Endothelial cell (in vitro differentiated cells): ENCODE results near the gene TRAF3IP1. TPM values are rescaled to one million over a fixed set of nuclear protein-coding genes. Genes with fewer than 3 reads are reported as not detected.
A peak's percentile ranks its signal among the peaks of the same experiment; 100 is the strongest.

Experiments used
- DNase-seq: peaks from one replicate; pipeline ENCODE4 v3.0.0; 2021; ENCODE audit warnings: low spot score
- H3K27ac Mint-ChIP-seq: one replicate; pipeline ENCODE4 v1.8.0; 2021; ENCODE audit warnings: mixed read lengths, inconsistent platforms; ENCODE audit not compliant: unreplicated experiment
- H3K27me3 Mint-ChIP-seq: one replicate; pipeline ENCODE4 v1.8.0; 2021; ENCODE audit warnings: mild to moderate bottlenecking, moderate library complexity, mixed read lengths, inconsistent platforms; ENCODE audit not compliant: unreplicated experiment
- H3K36me3 Mint-ChIP-seq: one replicate; pipeline ENCODE4 v1.8.0; 2021; ENCODE audit warnings: mild to moderate bottlenecking, low read depth, mixed read lengths, inconsistent platforms; ENCODE audit not compliant: unreplicated experiment
- H3K4me1 Mint-ChIP-seq: one replicate; pipeline ENCODE4 v1.8.0; 2021; ENCODE audit warnings: mild to moderate bottlenecking, mixed read lengths, inconsistent platforms; ENCODE audit not compliant: unreplicated experiment
- H3K4me3 Mint-ChIP-seq: one replicate; pipeline ENCODE4 v1.8.0; 2021; ENCODE audit warnings: mild to moderate bottlenecking, mixed read lengths, inconsistent platforms; ENCODE audit not compliant: unreplicated experiment
- H3K9me3 Mint-ChIP-seq: one replicate; pipeline ENCODE4 v1.8.0; 2021; ENCODE audit warnings: mixed read lengths, inconsistent platforms; ENCODE audit not compliant: unreplicated experiment
- total RNA-seq: library from RNA; stranded (reverse); fragmentation: NEBNext Ultra II Directional; extraction: Animal tissue kit (Norgen Biotek cat#: 25700); gene quantifications from one replicate; pipeline ENCODE4 v1.2.1, GENCODE V29; 2021; ENCODE audit not compliant: unreplicated experiment
- TF ChIP-seq, protein P1 (sequence below): fragments of 200-600 bp; sonication (generic); IDR thresholded peaks from one replicate; pipeline ENCODE4 v1.5.0; 2021; ENCODE audit warnings: antibody characterized with exemption; ENCODE audit not compliant: unreplicated experiment

The TRAF3IP1 gene
- total RNA-seq, 1 donor from 2014 or later, result 17.1 TPM

DNA sequence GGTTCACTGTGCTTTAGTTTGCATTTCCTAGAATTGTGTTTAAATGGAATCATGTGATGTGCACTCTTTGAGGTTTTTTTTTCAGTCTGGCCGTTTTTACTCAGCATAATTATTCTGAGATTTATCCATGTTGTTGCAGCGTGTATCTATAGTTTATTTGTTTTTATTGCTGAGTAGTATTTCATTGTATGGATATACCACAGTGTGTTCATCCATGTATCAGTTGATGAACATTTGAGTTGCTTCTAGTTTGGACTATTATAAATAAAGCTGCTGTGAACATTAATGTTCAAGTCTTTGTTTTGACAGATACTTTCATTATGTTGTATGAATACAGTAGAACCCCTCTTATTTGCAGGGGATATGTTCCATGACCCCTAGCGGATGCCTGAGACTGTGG, 39.1 kb downstream of the TRAF3IP1 start:
- TF ChIP-seq, protein P1, sequence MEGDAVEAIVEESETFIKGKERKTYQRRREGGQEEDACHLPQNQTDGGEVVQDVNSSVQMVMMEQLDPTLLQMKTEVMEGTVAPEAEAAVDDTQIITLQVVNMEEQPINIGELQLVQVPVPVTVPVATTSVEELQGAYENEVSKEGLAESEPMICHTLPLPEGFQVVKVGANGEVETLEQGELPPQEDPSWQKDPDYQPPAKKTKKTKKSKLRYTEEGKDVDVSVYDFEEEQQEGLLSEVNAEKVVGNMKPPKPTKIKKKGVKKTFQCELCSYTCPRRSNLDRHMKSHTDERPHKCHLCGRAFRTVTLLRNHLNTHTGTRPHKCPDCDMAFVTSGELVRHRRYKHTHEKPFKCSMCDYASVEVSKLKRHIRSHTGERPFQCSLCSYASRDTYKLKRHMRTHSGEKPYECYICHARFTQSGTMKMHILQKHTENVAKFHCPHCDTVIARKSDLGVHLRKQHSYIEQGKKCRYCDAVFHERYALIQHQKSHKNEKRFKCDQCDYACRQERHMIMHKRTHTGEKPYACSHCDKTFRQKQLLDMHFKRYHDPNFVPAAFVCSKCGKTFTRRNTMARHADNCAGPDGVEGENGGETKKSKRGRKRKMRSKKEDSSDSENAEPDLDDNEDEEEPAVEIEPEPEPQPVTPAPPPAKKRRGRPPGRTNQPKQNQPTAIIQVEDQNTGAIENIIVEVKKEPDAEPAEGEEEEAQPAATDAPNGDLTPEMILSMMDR, result no peak
- H3K36me3 Mint-ChIP-seq, result peaks cover 5% of the 10 kb centered on the region
- H3K27ac Mint-ChIP-seq, result no peak overlapping the region
- H3K27me3 Mint-ChIP-seq, result peaks cover 3% of the 10 kb centered on the region
- no peaks in the 10 kb centered on the region for H3K4me1 Mint-ChIP-seq
- no peak for DNase-seq
- no peaks in the 10 kb centered on the region for H3K9me3 Mint-ChIP-seq
- peak overlapping the region; percentile 42 for H3K4me3 Mint-ChIP-seq

DNA sequence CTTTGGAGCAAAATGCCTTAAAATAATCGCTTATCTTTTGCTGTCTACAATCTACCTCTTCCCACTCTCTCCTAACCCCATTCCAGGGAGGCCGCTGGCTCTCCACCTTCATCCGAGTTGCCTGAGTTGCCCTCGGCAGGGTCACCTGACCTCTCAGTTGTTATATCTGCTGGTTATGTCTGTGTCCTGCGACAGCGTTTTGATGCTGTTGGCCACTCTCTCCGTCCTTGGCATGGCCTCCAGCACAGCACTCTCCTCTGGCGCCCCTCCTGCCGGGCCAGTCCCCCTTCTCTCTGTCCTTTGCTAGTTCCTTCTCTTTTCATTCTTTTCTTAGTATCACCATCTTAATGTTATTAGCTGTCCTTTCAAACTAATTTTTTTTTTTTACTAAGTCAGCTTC, 41.6 kb downstream of the TRAF3IP1 start:
- TF ChIP-seq, protein P1, result no peak
- Mint-ChIP-seq H3K36me3 (no peaks in the 10 kb centered on the region), H3K4me1 (no peaks in the 10 kb centered on the region), H3K27me3 (peaks cover 3% of the 10 kb centered on the region), H3K4me3 (no peak overlapping the region), H3K27ac (no peak overlapping the region), H3K9me3 (no peaks in the 10 kb centered on the region)
- no peak for DNase-seq

DNA sequence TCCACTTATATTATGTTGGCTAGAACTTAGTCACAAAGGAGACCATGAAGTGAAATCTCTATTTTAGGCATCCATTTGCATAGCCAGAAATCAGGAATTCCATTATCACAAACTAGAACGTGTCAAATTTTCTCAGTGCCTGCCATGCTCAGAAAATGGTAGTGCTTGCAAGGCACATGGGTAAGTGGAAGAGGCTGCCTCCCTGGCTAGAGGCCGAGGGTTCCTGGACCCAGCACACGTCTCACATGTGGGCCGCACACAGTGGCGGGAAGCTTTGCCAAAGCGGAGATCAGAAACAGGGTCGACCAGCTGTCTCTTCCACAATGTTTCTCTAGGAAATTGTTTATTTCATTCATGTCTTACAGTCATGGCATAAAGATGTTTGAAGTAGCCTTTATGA, 42.3 kb downstream of the TRAF3IP1 start:
- Mint-ChIP-seq H3K9me3 (no peaks in the 10 kb centered on the region), H3K36me3 (no peaks in the 10 kb centered on the region), H3K4me1 (no peaks in the 10 kb centered on the region), H3K27me3 (peaks cover 2% of the 10 kb centered on the region), H3K27ac (no peak overlapping the region), H3K4me3 (no peak overlapping the region)
- TF ChIP-seq, protein P1, result no peak
- no peak for DNase-seq

DNA sequence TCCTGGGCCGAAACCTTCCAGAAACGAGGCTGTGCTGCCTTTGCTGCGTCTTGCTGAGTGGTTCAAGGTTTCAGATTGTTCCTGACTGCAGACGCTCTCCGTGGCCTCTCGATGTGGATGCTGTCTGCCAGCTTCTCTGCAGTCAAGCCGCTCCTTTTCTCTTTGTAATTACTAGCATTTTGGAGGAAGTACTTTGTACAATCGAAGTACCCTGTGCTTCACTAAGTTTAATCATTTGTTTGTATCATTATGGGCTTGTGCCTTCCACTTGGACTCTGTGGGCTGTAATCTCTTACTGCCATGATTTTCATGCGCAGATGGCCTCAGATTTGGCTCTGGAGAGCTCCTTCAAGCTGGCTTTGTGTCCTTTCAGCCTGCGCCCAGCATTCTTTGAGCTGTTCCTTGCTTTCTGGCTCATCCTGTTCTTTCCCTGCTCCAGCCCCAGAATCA, 49.3 kb downstream of the TRAF3IP1 start:
- no peak for DNase-seq
- Mint-ChIP-seq H3K4me3 (no peak overlapping the region), H3K27ac (no peak overlapping the region), H3K4me1 (peaks cover 3% of the 10 kb centered on the region), H3K9me3 (no peaks in the 10 kb centered on the region), H3K27me3 (no peaks in the 10 kb centered on the region), H3K36me3 (peaks cover 5% of the 10 kb centered on the region)
- TF ChIP-seq, protein P1, result no peak

DNA sequence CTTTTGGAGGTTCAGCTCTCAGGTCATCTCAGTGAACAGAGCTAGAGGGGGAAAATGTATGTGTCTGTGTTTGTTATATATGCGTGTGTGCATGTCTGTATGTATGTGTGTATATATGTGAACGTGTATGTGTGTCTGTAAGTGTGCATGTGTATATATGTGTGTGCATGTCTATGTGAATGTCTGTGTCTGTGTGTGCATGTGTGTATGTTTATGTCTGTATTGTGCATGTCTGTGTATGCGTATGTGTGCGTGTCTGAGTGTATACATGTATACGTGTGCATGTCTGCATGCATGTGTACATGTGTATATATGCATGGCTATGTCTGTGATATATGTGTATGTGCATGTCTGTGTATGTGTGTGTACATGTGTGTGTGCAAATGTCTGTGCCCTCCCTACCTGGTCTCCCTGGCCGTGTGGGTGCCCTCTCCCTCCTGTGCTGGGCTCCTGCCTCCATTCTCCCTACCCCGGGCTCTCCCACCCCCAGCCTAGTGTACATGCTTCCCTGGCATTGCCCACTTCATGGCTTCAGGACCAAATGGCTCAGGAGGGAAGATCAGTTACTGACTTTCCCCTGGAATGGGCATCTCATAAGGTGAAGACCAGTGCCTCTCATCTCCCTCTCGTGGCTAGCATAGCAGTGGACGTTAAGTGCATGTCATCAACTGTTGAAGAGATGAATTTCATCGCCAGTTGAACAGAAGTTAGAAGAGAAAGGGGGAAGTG, 49.9 kb downstream of the TRAF3IP1 start:
- no peaks in the 10 kb centered on the region for H3K27me3 Mint-ChIP-seq
- H3K4me1 Mint-ChIP-seq, result peaks cover 3% of the 10 kb centered on the region
- no peak for DNase-seq
- no peak overlapping the region for H3K4me3 Mint-ChIP-seq
- TF ChIP-seq, protein P1, result no peak
- H3K27ac Mint-ChIP-seq, result no peak overlapping the region
- no peaks in the 10 kb centered on the region for H3K9me3 Mint-ChIP-seq
- peaks cover 5% of the 10 kb centered on the region for H3K36me3 Mint-ChIP-seq
